ENCODE results near the gene MKI67.
A peak's percentile ranks its signal among the peaks of the same experiment; 100 is the strongest.

MKI67 gene

GRCh38 chr10:128083191-128083895 is 42.9 kb downstream of the MKI67 start:
- no peak for DNase-seq (ENCODE audit: low read depth)

- no peak for DNase-seq (ENCODE audit: low read depth)
Observed at GRCh38 chr10:128081720-128082119, 44.5 kb downstream of the MKI67 start.

GRCh38 chr10:128081222-128081621 is 45.0 kb downstream of the MKI67 start:
- DNase-seq (ENCODE audit: low read depth): no peak

- no peak for DNase-seq (ENCODE audit: low read depth)
Observed at GRCh38 chr10:128080641-128081040, 45.6 kb downstream of the MKI67 start.

GRCh38 chr10:128080231-128080630 is 46.0 kb downstream of the MKI67 start:
- no peak for DNase-seq (ENCODE audit: low read depth)

DNA sequence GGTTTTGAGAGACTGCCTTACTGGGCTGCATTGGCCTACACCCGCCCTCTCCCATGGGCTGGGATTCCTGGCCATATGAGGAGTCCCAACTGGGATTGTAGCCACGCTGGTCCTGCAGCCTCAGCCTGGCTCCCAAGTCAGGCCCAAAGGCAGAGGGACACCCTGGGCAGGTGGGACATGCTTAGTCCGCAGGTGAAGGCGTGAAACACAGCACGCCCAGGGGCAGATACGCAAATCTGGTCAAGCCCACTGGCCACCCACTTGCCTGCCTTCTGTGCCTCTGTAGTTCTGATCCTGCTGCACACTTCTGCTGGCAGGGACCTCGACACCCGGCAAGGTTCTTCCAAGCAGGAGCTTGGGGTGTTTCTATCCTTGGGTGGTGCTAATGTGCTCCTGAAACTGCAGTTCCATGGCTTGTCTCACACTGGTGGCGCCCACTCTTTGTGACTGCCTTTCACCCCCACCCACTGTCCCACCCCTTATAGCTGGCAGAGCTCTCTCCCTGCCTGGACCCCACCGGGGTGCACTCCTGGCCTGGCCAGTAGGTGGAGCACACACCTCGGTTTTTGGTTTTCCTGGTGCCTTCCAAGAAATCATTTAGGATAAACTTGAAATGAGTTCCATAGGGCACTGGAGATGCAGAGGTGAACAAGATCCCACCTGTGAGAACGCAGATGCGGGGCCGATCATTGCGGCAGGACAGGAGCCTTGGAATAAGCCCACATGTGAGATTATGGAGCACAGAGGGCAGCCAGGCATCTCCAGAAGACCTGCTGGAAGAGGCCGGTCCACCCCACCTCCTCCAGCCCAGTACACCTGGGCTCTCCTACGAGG is 47.9 kb downstream of the MKI67 start:
- no peak for DNase-seq (ENCODE audit: low read depth)

- DNase-seq (ENCODE audit: low read depth): no peak
Observed at GRCh38 chr10:128077155-128077875, 48.9 kb downstream of the MKI67 start.

DNA sequence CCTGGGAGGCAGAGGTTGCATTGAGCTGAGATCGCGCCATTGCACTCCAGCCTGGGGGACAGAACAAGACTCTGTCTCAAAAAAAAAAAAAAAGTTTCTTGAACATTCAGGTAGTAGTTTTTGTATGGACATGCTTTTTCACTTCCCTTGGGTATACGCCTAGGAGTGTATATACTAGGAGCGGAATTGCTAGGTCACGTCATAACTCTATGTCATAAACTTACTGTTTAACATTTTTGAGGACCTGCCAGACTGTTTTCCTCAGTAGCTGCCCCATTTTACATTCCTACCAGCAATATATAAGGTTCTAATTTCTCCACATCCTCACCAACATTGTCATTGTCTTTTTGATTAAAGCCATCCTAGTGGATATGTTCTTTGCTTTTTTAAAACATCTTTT is 51.6 kb downstream of the MKI67 start:
- DNase-seq (ENCODE audit: low read depth): no peak

DNA sequence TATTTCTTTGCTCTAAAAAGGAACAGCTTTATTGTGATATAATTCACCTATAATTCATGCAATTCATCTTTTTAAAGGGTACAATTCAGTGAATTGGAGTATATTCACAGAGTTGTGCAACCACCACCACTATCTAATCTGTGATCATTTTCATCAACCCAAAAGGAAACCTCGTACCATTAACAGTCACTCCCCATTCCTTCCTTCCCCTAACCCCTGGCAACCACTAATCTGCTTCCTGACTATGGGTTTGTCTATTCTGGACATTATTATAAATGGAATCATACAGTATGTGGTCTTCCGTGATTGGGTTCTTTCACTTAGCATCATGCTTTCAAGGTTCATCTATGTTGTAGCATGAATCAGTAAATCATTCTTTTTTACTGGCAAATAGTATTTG is 52.3 kb downstream of the MKI67 start:
- DNase-seq (ENCODE audit: low read depth): no peak

DNA sequence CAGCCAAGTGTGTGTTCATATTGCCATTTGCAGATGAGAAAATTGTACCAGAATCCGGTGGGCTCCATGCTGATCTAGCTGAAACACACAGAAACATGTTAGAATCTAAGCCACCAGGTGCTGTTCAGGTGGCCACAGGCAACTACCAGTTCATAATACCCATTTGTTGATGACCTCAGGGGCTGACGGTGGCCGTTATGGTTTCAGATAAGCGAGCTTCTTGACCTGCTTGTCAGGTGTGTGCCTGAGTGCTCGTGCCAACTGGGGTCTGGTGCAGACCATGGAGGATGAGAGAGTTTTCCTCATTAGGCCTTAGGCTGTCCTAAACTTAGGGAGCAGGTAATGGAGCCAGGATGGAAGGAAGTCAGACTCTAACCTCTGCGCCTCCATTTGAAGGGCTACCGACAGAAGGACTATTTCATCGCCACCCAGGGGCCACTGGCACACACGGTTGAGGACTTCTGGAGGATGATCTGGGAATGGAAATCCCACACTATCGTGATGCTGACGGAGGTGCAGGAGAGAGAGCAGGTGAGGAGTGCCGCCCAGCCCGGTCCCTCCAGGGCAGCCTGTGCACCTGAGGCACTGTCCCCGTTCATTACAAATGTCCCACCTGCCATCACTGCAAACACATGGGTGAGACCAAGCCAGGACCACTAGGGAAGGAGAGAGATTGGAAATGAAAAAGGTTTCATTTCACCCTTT is 53.1 kb downstream of the MKI67 start:
- DNase-seq (ENCODE audit: low read depth): no peak

- DNase-seq (ENCODE audit: low read depth): no peak
Observed at GRCh38 chr10:128072046-128072445, 54.2 kb downstream of the MKI67 start.

- no peak for DNase-seq (ENCODE audit: low read depth)
Observed at GRCh38 chr10:128071417-128071782, 54.8 kb downstream of the MKI67 start.

DNA sequence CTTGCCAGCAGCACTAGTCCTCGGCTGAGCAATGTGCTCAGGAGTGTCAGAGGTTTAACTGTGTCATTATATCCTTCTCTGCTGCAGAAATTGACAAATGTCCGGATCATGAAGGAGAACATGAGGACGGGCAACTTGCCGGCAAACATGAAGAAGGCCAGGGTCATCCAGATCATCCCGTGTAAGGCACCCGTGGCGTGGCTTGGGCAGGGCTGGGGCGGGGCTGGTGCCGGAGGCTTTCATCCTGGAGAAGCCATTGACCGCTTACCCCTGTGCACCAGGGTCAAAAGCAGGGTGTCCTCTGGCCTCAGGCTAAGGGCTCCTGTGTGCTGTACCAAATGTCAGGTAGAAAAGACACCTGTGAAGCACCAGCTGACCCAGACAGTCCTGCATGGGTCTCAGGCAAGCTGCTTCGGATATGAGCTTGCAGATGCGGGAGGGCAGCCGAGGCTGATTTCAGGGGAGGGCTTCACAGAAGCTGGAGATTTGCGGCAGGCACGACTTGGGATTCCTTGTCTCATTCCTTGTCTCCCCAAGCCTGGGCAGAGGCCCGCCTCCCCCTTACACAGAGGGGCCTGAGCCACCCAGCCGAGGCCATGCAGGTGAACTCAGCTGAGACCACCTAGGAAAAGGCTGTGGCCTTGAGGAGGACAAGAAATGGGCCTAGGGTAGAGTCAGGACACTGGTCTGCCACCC is 55.4 kb downstream of the MKI67 start:
- DNase-seq (ENCODE audit: low read depth): no peak

GRCh38 chr10:128070161-128070560 is 56.1 kb downstream of the MKI67 start:
- DNase-seq (ENCODE audit: low read depth): no peak

- DNase-seq (ENCODE audit: low read depth): peak; percentile 59
Observed at GRCh38 chr10:128069351-128070051, 56.7 kb downstream of the MKI67 start.

GRCh38 chr10:128068398-128069285 is 57.6 kb downstream of the MKI67 start:
- no peak for DNase-seq (ENCODE audit: low read depth)

DNA sequence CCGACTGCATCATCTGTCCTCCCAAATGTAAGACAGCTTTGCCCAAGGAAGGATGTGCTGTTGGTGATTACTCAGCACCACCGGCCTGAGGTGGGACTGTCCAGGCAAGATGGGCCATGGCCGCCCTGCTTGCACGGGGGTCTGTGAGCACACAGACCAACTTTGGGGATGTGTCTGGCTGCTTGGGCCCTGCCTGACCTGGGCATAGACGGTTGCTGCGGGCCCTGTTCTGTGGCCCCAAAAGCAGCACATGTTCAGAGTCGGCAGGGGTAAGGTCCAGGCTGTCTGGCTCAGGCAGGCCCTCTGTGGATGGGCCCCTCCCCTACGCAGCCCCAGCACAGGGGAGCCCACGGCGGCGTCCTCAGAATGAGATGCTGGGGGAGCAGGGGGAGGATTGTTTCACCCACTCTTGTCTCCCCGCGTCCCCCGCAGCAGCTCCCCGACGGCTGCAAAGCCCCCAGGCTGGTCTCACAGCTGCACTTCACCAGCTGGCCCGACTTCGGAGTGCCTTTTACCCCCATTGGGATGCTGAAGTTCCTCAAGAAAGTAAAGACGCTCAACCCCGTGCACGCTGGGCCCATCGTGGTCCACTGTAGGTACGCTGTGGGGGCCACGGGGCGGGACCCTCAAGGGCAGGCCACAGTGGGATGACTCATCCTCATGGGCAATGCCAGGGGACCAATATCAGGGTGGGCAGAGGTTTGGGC is 58.4 kb downstream of the MKI67 start:
- DNase-seq (ENCODE audit: low read depth): no peak

DNA sequence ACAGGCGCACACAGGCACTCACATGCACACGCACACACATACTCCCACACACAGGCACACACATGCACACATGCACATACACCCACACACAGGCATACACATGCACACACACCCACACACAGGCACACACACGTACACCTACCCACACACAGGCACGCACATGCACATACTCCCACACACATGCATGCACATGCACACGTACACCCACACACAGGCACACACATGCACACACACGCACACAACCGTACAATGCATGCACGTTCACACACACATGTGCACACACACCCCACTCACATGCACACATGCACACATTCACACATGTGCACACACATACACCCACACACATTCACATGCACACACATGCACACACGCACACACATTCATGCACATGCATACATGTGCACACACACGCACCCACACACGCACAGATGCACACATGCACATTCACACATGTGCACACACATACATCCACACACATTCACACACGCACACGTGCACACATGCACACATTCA is 59.3 kb downstream of the MKI67 start:
- no peak for DNase-seq (ENCODE audit: low read depth)

DNA sequence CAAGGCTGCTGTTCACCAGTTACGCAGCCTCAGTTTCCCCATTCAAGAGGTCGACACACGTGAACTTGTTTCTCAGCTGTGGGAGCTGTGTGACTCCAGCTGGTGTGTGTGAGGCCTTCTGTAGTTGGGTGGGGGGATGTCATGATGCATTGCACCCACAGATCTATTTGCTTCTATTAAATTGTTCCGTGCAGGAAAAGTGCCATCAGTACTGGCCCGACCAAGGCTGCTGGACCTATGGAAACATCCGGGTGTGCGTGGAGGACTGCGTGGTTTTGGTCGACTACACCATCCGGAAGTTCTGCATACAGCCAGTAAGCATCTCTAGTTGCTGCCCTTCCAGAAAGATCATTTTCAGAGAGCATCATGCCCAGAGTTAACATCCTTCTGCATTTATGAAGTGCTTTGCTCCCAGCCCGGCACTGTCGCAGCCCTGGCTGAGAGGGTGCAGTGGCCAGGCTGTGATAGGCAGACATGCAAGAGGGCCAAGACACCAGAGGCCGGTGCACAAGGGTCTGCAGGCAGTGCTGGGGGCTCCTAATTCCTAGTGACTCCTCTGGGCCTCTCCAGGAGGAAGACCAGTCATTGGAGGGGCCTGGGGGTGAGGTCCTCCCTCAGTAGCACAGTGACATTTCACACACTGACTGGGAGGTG is 60.2 kb downstream of the MKI67 start:
- no peak for DNase-seq (ENCODE audit: low read depth)

All from T-helper 22 cell (primary cell).